Activated naive CD4-positive, alpha-beta T cell treated with anti-CD3 and anti-CD28 coated beads, Interleukin-2, amount 10 ng/mL, durations not matched to agents 7 days and 5 days (primary cell): ENCODE measurements around the gene EXOSC1.

Source experiments
- CTCF ChIA-PET: fragments of 350-600 bp; sonication (Branson Sonifier 250); formaldehyde crosslinking; loops from one replicate; lab custom pipeline; 2021; ENCODE audit warnings: antibody characterized with exemption; lab: Charles Lee
- DNase-seq: peaks from one replicate; pipeline ENCODE4 v3.0.0-alpha.2; 2020
- H3K27ac Mint-ChIP-seq: one replicate; pipeline ENCODE4 v1.8.0; 2021; ENCODE audit warnings: mild to moderate bottlenecking, moderate library complexity, mixed read lengths
- H3K27me3 Mint-ChIP-seq: one replicate; pipeline ENCODE4 v1.8.0; 2021; ENCODE audit warnings: mild to moderate bottlenecking, mixed read lengths
- H3K36me3 Mint-ChIP-seq: one replicate; pipeline ENCODE4 v1.8.0; 2021; ENCODE audit warnings: mixed read lengths
- H3K4me1 Mint-ChIP-seq: one replicate; pipeline ENCODE4 v1.8.0; 2021; ENCODE audit warnings: mixed read lengths
- H3K4me3 Mint-ChIP-seq: one replicate; pipeline ENCODE4 v1.8.0; 2021; ENCODE audit warnings: mild to moderate bottlenecking, moderate library complexity, mixed read lengths
- H3K9me3 Mint-ChIP-seq: one replicate; pipeline ENCODE4 v1.8.0; 2021; ENCODE audit warnings: mixed read lengths

The EXOSC1 gene

GRCh38 chr10:97393034-97393573 lies 52.7 kb downstream of the EXOSC1 start:
- no peak overlapping the region for H3K27ac Mint-ChIP-seq
- H3K9me3 Mint-ChIP-seq, result no peaks in the 10 kb centered on the region
- no peaks in the 10 kb centered on the region for H3K4me1 Mint-ChIP-seq
- no peaks in the 10 kb centered on the region for H3K27me3 Mint-ChIP-seq
- CTCF ChIA-PET, result no interaction called here
- no peak for DNase-seq
- no peak overlapping the region for H3K4me3 Mint-ChIP-seq
- peaks cover 19% of the 10 kb centered on the region for H3K36me3 Mint-ChIP-seq

GRCh38 chr10:97390091-97390490 lies 55.7 kb downstream of the EXOSC1 start:
- no peaks in the 10 kb centered on the region for H3K4me1 Mint-ChIP-seq
- no peak for DNase-seq
- no peak overlapping the region for H3K4me3 Mint-ChIP-seq
- no peak overlapping the region for H3K27ac Mint-ChIP-seq
- peaks cover 12% of the 10 kb centered on the region for H3K36me3 Mint-ChIP-seq
- no peaks in the 10 kb centered on the region for H3K9me3 Mint-ChIP-seq
- no peaks in the 10 kb centered on the region for H3K27me3 Mint-ChIP-seq
- CTCF ChIA-PET, result no interaction called here

GRCh38 chr10:97388152-97388551 lies 57.7 kb downstream of the EXOSC1 start:
- no peaks in the 10 kb centered on the region for H3K27me3 Mint-ChIP-seq
- H3K4me3 Mint-ChIP-seq, result no peak overlapping the region
- CTCF ChIA-PET, result no interaction called here
- H3K4me1 Mint-ChIP-seq, result no peaks in the 10 kb centered on the region
- no peaks in the 10 kb centered on the region for H3K9me3 Mint-ChIP-seq
- peaks cover 9% of the 10 kb centered on the region for H3K36me3 Mint-ChIP-seq
- DNase-seq, result no peak
- no peak overlapping the region for H3K27ac Mint-ChIP-seq
